GM18517 (cell line): ENCODE results near the gene BGN.

Source experiments
- ATAC-seq: cut with Tn5 transposase; IDR thresholded peaks from one replicate; pipeline ENCODE4 v1.9.1; 2021; ENCODE audit warnings: mild to moderate bottlenecking, moderate library complexity; ENCODE audit not compliant: unreplicated experiment

Gene BGN

GRCh38 chrX:153481043-153481442 lies 13.7 kb upstream of the BGN start:
- no peak for ATAC-seq

- ATAC-seq, result no peak
Observed at GRCh38 chrX:153482376-153483015, 12.3 kb upstream of the BGN start.

GRCh38 chrX:153485396-153486080 lies 9.2 kb upstream of the BGN start:
- ATAC-seq, result no peak

GRCh38 chrX:153486171-153486570 lies 8.6 kb upstream of the BGN start:
- no peak for ATAC-seq

- ATAC-seq, result no peak
Observed at GRCh38 chrX:153487590-153488071, 7.1 kb upstream of the BGN start.

- no peak for ATAC-seq
Observed at GRCh38 chrX:153488231-153488914, 6.4 kb upstream of the BGN start.

- no peak for ATAC-seq
Observed at GRCh38 chrX:153490217-153490930, 4.4 kb upstream of the BGN start.

- no peak for ATAC-seq
Observed at GRCh38 chrX:153491351-153491914, 3.3 kb upstream of the BGN start.

GRCh38 chrX:153491918-153492317 lies 2.9 kb upstream of the BGN start:
- ATAC-seq, result no peak

GRCh38 chrX:153492543-153492942 lies 2.2 kb upstream of the BGN start:
- ATAC-seq, result no peak

GRCh38 chrX:153493085-153493484 lies 1.7 kb upstream of the BGN start:
- ATAC-seq, result no peak

GRCh38 chrX:153494061-153494460 lies 719 bp upstream of the BGN start:
- no peak for ATAC-seq

GRCh38 chrX:153495362-153495751 lies 577 bp downstream of the BGN start:
- no peak for ATAC-seq

- ATAC-seq, result no peak
Observed at GRCh38 chrX:153495903-153496589, 1.3 kb downstream of the BGN start.

GRCh38 chrX:153496590-153496959 lies 1.8 kb downstream of the BGN start:
- ATAC-seq, result no peak

GRCh38 chrX:153498453-153498852 lies 3.7 kb downstream of the BGN start:
- ATAC-seq, result no peak

- ATAC-seq, result no peak
Observed at GRCh38 chrX:153499341-153499740, 4.6 kb downstream of the BGN start.

GRCh38 chrX:153499876-153500275 lies 5.1 kb downstream of the BGN start:
- no peak for ATAC-seq

- ATAC-seq, result no peak
Observed at GRCh38 chrX:153500676-153501280, 6.0 kb downstream of the BGN start.

- no peak for ATAC-seq
Observed at GRCh38 chrX:153501530-153501929, 6.8 kb downstream of the BGN start.
